Hepatocyte (in vitro differentiated cells): ENCODE measurements around the gene TP63. TPM values are rescaled to one million over a fixed set of nuclear protein-coding genes. Genes with fewer than 3 reads are reported as not detected.
A peak's percentile ranks its signal among the peaks of the same experiment; 100 is the strongest.

Experiments
- DNase-seq: peaks from one replicate; pipeline ENCODE4 v3.0.0-alpha.2; 2016; ENCODE audit warnings: low spot score
- H2AFZ ChIP-seq: fragments of 200-600 bp; sonication (generic); 2 replicates; pipeline ENCODE4 v1.6.0; 2016; ENCODE audit warnings: antibody characterized with exemption, mild to moderate bottlenecking
- H3K27ac ChIP-seq: fragments of 200-600 bp; sonication (generic); 2 replicates; pipeline ENCODE4 v1.5.1; 2016; ENCODE audit warnings: mild to moderate bottlenecking
- H3K27me3 ChIP-seq: fragments of 200-600 bp; sonication (generic); 2 replicates; pipeline ENCODE4 v1.6.1; 2016
- H3K36me3 ChIP-seq: fragments of 200-600 bp; sonication (generic); replicated peaks from 2 replicates; pipeline ENCODE4 v1.5.1; 2016; ENCODE audit warnings: low read depth; ENCODE audit not compliant: insufficient read depth
- H3K4me1 ChIP-seq: fragments of 200-600 bp; sonication (generic); 2 replicates; pipeline ENCODE4 v1.5.1; 2016; ENCODE audit warnings: mild to moderate bottlenecking, moderate library complexity; ENCODE audit not compliant: insufficient read depth
- H3K4me2 ChIP-seq: fragments of 200-600 bp; sonication (generic); 2 replicates; pipeline ENCODE4 v1.6.0; 2016
- H3K4me3 ChIP-seq: fragments of 200-600 bp; sonication (generic); 2 replicates; pipeline ENCODE4 v1.5.1; 2016; ENCODE audit warnings: mild to moderate bottlenecking
- H3K79me2 ChIP-seq: fragments of 200-600 bp; sonication (generic); 2 replicates; pipeline ENCODE4 v1.6.0; 2017; ENCODE audit warnings: mild to moderate bottlenecking
- H3K9me2 ChIP-seq: fragments of 200-600 bp; sonication (generic); replicated peaks from 2 replicates; pipeline ENCODE4 v1.6.0; 2017; ENCODE audit warnings: mild to moderate bottlenecking; ENCODE audit not compliant: insufficient read depth
- H3K9me3 ChIP-seq: fragments of 200-600 bp; sonication (generic); 2 replicates; pipeline ENCODE4 v1.5.1; 2016; ENCODE audit warnings: low read depth, mild to moderate bottlenecking
- H4K20me1 ChIP-seq: fragments of 200-600 bp; sonication (generic); 2 replicates; pipeline ENCODE4 v1.6.0; 2016; ENCODE audit warnings: mild to moderate bottlenecking; ENCODE audit not compliant: insufficient read depth, poor library complexity, severe bottlenecking
- EZH2 ChIP-seq: fragments of 200-600 bp; sonication (generic); IDR thresholded peaks from 2 replicates; pipeline ENCODE4 v1.6.1; 2016; ENCODE audit warnings: antibody characterized with exemption, mild to moderate bottlenecking, borderline replicate concordance
- EZH2phosphoT487 ChIP-seq: fragments of 200-600 bp; sonication (generic); IDR thresholded peaks from one replicate; pipeline ENCODE4 v1.6.1; 2018; ENCODE audit warnings: antibody characterized with exemption, mild to moderate bottlenecking, low read depth, moderate library complexity; ENCODE audit not compliant: unreplicated experiment, severe bottlenecking
- WGBS: methylation state at CpG from one replicate; pipeline ENCODE4 v1.1.6; 2016; ENCODE audit warnings: low lambda C conversion rate; ENCODE audit errors: missing lambda C conversion rate; 5-methylcytosine and 5-hydroxymethylcytosine counted together
- polyA plus RNA-seq: library from polyadenylated mRNA; unstranded; fragments of >200 nt; fragmentation: Nextera tagmentation; extraction: Ambion mirVana; gene quantifications from 2 replicates; pipeline ENCODE4 v1.2.1, GENCODE V29; 2016
- total RNA-seq: library from RNA; depleted of rRNA; stranded (reverse); fragments of >200 nt; gene quantifications from 2 replicates; pipeline ENCODE4 v1.2.3, GENCODE V29; 2014
- TF ChIP-seq, protein P1 (sequence below): fragments of 200-600 bp; sonication (generic); IDR thresholded peaks from 2 replicates; pipeline ENCODE4 v1.5.1; 2016; ENCODE audit warnings: antibody characterized with exemption, mild to moderate bottlenecking; ENCODE audit not compliant: poor library complexity

TP63 gene
- total and polyA plus RNA-seq, 2 experiments from 2014 or later: 1.9 to 2.4 TPM

- TF ChIP-seq EZH2 (no peak), EZH2phosphoT487 (no peak)
- TF ChIP-seq, protein P1, sequence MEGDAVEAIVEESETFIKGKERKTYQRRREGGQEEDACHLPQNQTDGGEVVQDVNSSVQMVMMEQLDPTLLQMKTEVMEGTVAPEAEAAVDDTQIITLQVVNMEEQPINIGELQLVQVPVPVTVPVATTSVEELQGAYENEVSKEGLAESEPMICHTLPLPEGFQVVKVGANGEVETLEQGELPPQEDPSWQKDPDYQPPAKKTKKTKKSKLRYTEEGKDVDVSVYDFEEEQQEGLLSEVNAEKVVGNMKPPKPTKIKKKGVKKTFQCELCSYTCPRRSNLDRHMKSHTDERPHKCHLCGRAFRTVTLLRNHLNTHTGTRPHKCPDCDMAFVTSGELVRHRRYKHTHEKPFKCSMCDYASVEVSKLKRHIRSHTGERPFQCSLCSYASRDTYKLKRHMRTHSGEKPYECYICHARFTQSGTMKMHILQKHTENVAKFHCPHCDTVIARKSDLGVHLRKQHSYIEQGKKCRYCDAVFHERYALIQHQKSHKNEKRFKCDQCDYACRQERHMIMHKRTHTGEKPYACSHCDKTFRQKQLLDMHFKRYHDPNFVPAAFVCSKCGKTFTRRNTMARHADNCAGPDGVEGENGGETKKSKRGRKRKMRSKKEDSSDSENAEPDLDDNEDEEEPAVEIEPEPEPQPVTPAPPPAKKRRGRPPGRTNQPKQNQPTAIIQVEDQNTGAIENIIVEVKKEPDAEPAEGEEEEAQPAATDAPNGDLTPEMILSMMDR: no peak
- Histone ChIP-seq H3K79me2 (no peaks in the 10 kb centered on the region), H3K4me1 (peaks cover 7% of the 10 kb centered on the region), H2AFZ (no peak overlapping the region), H3K27me3 (no peaks in the 10 kb centered on the region), H3K9me2 (no peaks in the 10 kb centered on the region), H3K4me2 (no peak overlapping the region), H3K9me3 (no peaks in the 10 kb centered on the region), H3K27ac (no peak overlapping the region), H3K36me3 (no peaks in the 10 kb centered on the region), H3K4me3 (no peak overlapping the region), H4K20me1 (no peaks in the 10 kb centered on the region)
- WGBS: 80% methylated on average over 4 of the region's 4 CpGs
- no peak for DNase-seq
These were observed 87.0 kb downstream of the TP63 start for GRCh38 chr3:189718215-189718614.

DNA sequence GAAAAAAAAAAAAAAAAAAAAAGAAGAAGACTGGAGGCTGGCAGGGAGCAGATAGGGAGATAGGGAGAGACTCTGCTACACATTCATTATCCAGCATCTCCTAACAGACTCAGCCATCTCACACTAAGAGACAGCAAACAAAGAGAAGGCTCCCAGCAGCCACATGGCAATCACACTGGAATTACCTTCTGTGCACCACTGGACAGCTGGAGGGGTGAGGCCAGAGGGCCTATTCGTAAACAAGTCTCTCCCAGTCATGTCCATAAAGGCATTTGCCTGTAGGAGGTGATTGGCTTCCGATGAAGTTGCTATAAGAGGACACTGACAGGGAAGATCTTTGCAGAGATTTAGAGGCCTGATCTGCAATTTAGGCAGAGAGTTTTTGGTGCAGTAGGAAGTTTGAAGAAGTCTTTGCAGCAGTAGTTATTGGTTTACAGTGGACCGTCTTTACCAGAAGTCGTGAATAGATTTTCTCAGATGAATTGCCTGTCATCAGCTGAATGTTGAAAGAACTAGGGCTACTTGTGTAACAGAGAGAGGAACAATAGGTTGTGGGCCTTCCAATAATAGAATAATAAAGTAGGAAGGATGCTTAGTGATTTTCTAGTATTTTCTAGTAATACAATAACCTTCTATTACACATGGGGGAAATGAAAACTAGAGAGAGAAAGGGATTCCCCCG lies 89.7 kb downstream of the TP63 start:
- TF ChIP-seq, protein P1: no peak
- TF ChIP-seq EZH2: no peak
- TF ChIP-seq EZH2phosphoT487: no peak
- no peaks in the 10 kb centered on the region for H3K79me2 ChIP-seq
- 61% methylated on average over 5 of the region's 5 CpGs for WGBS
- H4K20me1 ChIP-seq: no peaks in the 10 kb centered on the region
- H3K9me3 ChIP-seq: no peaks in the 10 kb centered on the region
- H2AFZ ChIP-seq: no peak overlapping the region
- H3K9me2 ChIP-seq: no peaks in the 10 kb centered on the region
- H3K36me3 ChIP-seq: no peaks in the 10 kb centered on the region
- DNase-seq: peak; percentile 13
- no peak overlapping the region for H3K27ac ChIP-seq
- H3K4me3 ChIP-seq: no peak overlapping the region
- peaks cover 7% of the 10 kb centered on the region for H3K4me1 ChIP-seq
- no peaks in the 10 kb centered on the region for H3K27me3 ChIP-seq
- H3K4me2 ChIP-seq: no peak overlapping the region

DNA sequence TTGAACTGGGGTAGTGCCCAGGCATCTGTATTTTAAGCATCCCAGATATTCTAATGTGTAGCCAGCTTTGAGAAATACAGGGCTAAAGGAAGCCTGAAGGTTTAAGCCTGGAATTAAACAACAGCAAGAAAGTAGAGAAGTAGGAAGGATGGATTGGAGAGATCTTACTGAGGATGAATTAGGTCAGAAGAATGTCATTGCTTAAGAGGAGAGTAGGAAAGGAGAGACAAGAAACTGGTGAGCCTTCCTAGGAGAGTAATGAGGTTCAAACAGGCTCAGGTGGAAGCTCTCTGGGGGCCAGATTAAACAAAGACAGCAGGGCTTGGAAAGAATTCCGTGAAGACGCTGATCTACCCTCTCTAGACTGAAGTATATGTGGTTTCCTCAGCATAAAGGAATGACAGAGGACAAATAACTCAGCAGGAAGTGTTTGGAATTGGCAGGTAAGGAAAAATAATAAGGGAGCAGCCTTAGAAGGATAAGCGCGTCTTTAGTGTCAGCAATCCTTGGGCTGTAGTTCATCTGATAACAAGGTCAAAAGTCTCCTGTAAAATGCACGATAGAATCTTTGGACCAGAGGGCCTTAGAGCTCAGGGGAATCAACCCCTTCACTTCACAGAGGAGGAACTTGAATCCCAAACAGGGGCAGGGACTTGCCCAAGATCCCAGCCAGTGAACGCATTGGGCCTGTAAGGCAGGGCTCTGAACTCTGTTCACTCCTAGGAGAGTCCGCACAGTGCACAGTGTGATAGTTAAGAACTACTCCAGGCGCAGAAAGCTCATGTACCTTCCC lies 90.9 kb downstream of the TP63 start:
- no peaks in the 10 kb centered on the region for H3K9me2 ChIP-seq
- no peaks in the 10 kb centered on the region for H3K79me2 ChIP-seq
- H3K27ac ChIP-seq: peak overlapping the region; percentile 43
- TF ChIP-seq, protein P1: no peak
- TF ChIP-seq EZH2 (no peak), EZH2phosphoT487 (no peak)
- no peaks in the 10 kb centered on the region for H3K36me3 ChIP-seq
- 56% methylated on average over 8 of the region's 8 CpGs for WGBS
- no peaks in the 10 kb centered on the region for H3K9me3 ChIP-seq
- no peak overlapping the region for H3K4me2 ChIP-seq
- DNase-seq: no peak
- H3K4me3 ChIP-seq: no peak overlapping the region
- no peaks in the 10 kb centered on the region for H4K20me1 ChIP-seq
- H2AFZ ChIP-seq: peak overlapping the region; percentile 5
- no peaks in the 10 kb centered on the region for H3K27me3 ChIP-seq
- peaks cover 7% of the 10 kb centered on the region for H3K4me1 ChIP-seq
